Mucosa of descending colon (tissue), 3 donors: ENCODE results near the gene PEPD. TPM values are rescaled to one million over a fixed set of nuclear protein-coding genes. Genes with fewer than 3 reads are reported as not detected.

Experiments
- ATAC-seq: fragments of 200-7000 bp; cut with Tn5 transposase; one replicate; pipeline ENCODE4 v1.9.1; 2020; ENCODE audit warnings: mild to moderate bottlenecking, moderate library complexity
- DNase-seq, 3 donors: peaks; one replicate each; pipeline ENCODE4 v3.0.0-alpha.2; 2020
- H3K36me3 ChIP-seq: fragments of 200-600 bp; one replicate; pipeline ENCODE4 v1.8.0; 2021; ENCODE audit warnings: low read depth, mild to moderate bottlenecking
- H3K4me1 ChIP-seq: fragments of 200-600 bp; one replicate; pipeline ENCODE4 v1.8.0; 2021; ENCODE audit warnings: low read depth, mild to moderate bottlenecking
- H3K4me3 ChIP-seq: fragments of 200-600 bp; one replicate; pipeline ENCODE4 v1.8.0; 2021; ENCODE audit warnings: mild to moderate bottlenecking
- H3K9me3 ChIP-seq: fragments of 200-600 bp; one replicate; pipeline ENCODE4 v1.8.0; 2021; ENCODE audit warnings: mild to moderate bottlenecking
- CTCF ChIP-seq: fragments of 200-600 bp; IDR thresholded peaks from one replicate; pipeline ENCODE4 v1.8.0; 2022; ENCODE audit warnings: antibody characterized with exemption, mild to moderate bottlenecking
- intact Hi-C, 2 donors: fragments of 100-400 bp; cut with DNase I in 1 of 2; cut with micrococcal nuclease in 1 of 2; formaldehyde crosslinking; loops; one replicate each; pipeline versions ENCODE4 v1.11.0 to v1.11.1; 2022; cut with DNase I, micrococcal nuclease
- total RNA-seq, 3 donors: library from RNA; stranded (reverse); fragmentation: NEBNext Ultra II Directional in 2 of 3; extraction: Animal tissue kit (Norgen Biotek cat#: 25700) in 2 of 3; gene quantifications; one replicate each; pipeline versions ENCODE4 v1.2.1 to v1.2.4, GENCODE V29; 2021 to 2023
- donor health status: DM: no; HTN: no; CAD: no; lungs with moderate emphysema.
- donor health status: DM: no; HTN: no; CAD: no.
- donor health status: DM: no; HTN: yes; CAD: no.

PEPD gene
- total RNA-seq, 3 donors from 2014 or later: 40.4 to 91.5 (median 79.1) TPM

GRCh38 chr19:33477781-33478180 lies 43.8 kb downstream of the PEPD start:
- H3K9me3 ChIP-seq: peaks cover 4% of the 10 kb centered on the region
- no peak overlapping the region for H3K4me3 ChIP-seq
- H3K36me3 ChIP-seq: no peaks in the 10 kb centered on the region
- no peak for TF ChIP-seq CTCF
- intact Hi-C loops: no loop called here
- ATAC-seq (no peak), DNase-seq (no peak)
- H3K4me1 ChIP-seq: no peaks in the 10 kb centered on the region

- no peak for ATAC-seq
- Histone ChIP-seq H3K4me1 (no peaks in the 10 kb centered on the region), H3K9me3 (peaks cover 4% of the 10 kb centered on the region), H3K4me3 (no peak overlapping the region), H3K36me3 (no peaks in the 10 kb centered on the region)
- intact Hi-C loops: no loop called here
- no peak for DNase-seq
- no peak for TF ChIP-seq CTCF
Measured at GRCh38 chr19:33476151-33476707, 45.4 kb downstream of the PEPD start.

- Histone ChIP-seq H3K4me3 (no peak overlapping the region), H3K36me3 (no peaks in the 10 kb centered on the region), H3K9me3 (peaks cover 3% of the 10 kb centered on the region), H3K4me1 (no peaks in the 10 kb centered on the region)
- intact Hi-C loops: no loop called here
- peak; percentile 31 for ATAC-seq
- no peak for TF ChIP-seq CTCF
- DNase-seq: no peak
Measured at GRCh38 chr19:33473653-33474305, 47.8 kb downstream of the PEPD start.

- no peak for DNase-seq
- Histone ChIP-seq H3K4me3 (no peak overlapping the region), H3K9me3 (no peaks in the 10 kb centered on the region), H3K36me3 (no peaks in the 10 kb centered on the region), H3K4me1 (no peaks in the 10 kb centered on the region)
- no peak for TF ChIP-seq CTCF
- no peak for ATAC-seq
- intact Hi-C loops: no loop called here
Measured at GRCh38 chr19:33472691-33473652, 48.6 kb downstream of the PEPD start.

- H3K4me3 ChIP-seq: no peak overlapping the region
- DNase-seq (no peak), ATAC-seq (no peak)
- no peaks in the 10 kb centered on the region for H3K36me3 ChIP-seq
- intact Hi-C loops: no loop called here
- H3K4me1 ChIP-seq: no peaks in the 10 kb centered on the region
- no peaks in the 10 kb centered on the region for H3K9me3 ChIP-seq
- no peak for TF ChIP-seq CTCF
Measured at GRCh38 chr19:33472226-33472625, 49.4 kb downstream of the PEPD start.
